SK-N-SH (cell line): Measurements from ENCODE around the gene MRPS7. TPM values are rescaled to one million over a fixed set of nuclear protein-coding genes. Genes with fewer than 3 reads are reported as not detected.

Source experiments
- CTCF ChIA-PET: fragments of 300-600, 350-600 bp; formaldehyde crosslinking; extraction: SDS; loops from one replicate; lab custom pipeline; 2021; lab: Yijun Ruan, JAX
- POLR2A ChIA-PET: fragments of 350-600 bp; sonication (Branson Sonifier 250); formaldehyde crosslinking; extraction: SDS; loops from one replicate; lab custom pipeline; 2020; ENCODE audit warnings: antibody characterized with exemption, inconsistent platforms; lab: Yijun Ruan, JAX
- DNase-seq: peaks from one replicate; pipeline ENCODE4 v3.0.0; 2012
- H2AFZ ChIP-seq: fragments of 200-600 bp; sonication (generic); 2 replicates; pipeline ENCODE4 v1.8.1; 2016; ENCODE audit warnings: antibody characterized with exemption, mild to moderate bottlenecking, low read depth
- H3F3A ChIP-seq: fragments of 200-600 bp; sonication (generic); replicated peaks from 2 replicates; pipeline ENCODE3; 2016; ENCODE audit warnings: antibody characterized with exemption, mild to moderate bottlenecking; ENCODE audit not compliant: insufficient read depth
- H3K27ac ChIP-seq, 2 experiments: fragments of 200-500 bp in 1 of 2; fragments of 200-600 bp in 1 of 2; sonication (Bioruptor generic) in 1 of 2; sonication (generic), shearing (Covaris generic) in 1 of 2; 2 replicates each; pipeline versions ENCODE4 v1.5.1 to v1.6.1; 2014 to 2016; ENCODE audit warnings: low read depth in 2 of 2, inconsistent platforms in 1 of 2, low read length in 1 of 2, mild to moderate bottlenecking in 1 of 2, mixed read lengths in 1 of 2
- H3K27me3 ChIP-seq: fragments of 200-600 bp; sonication (generic), shearing (Covaris generic); 2 replicates; pipeline ENCODE4 v1.6.1; 2016; ENCODE audit warnings: mixed run types; ENCODE audit not compliant: insufficient read depth
- H3K36me3 ChIP-seq, 2 experiments: fragments of 200-500 bp in 1 of 2; fragments of 200-600 bp in 1 of 2; sonication (Bioruptor generic) in 1 of 2; sonication (generic) in 1 of 2; replicated peaks in 1 of 2; 2 replicates each; pipeline versions ENCODE3 to v1.5.1; 2014 to 2016; ENCODE audit warnings: low read length in 1 of 2, mild to moderate bottlenecking in 1 of 2; ENCODE audit not compliant: insufficient read depth in 2 of 2, control insufficient read depth in 1 of 2
- H3K4me1 ChIP-seq, 2 experiments: fragments of 200-500 bp in 1 of 2; fragments of 200-600 bp in 1 of 2; sonication (Bioruptor generic) in 1 of 2; sonication (generic), shearing (Covaris generic) in 1 of 2; 2 replicates each; pipeline versions ENCODE4 v1.5.1 to v1.6.1; 2014 to 2016; ENCODE audit warnings: low read depth in 1 of 2, low read length in 1 of 2, mixed run types in 1 of 2; ENCODE audit not compliant: insufficient read depth in 2 of 2, control insufficient read depth in 1 of 2
- H3K4me2 ChIP-seq: fragments of 200-600 bp; sonication (generic), shearing (Covaris generic); 2 replicates; pipeline ENCODE4 v1.6.1; 2017; ENCODE audit warnings: mixed run types
- H3K4me3 ChIP-seq, 2 experiments: fragments of 200-500 bp in 1 of 2; fragments of 200-600 bp in 1 of 2; sonication (Bioruptor generic) in 1 of 2; sonication (generic), shearing (Covaris generic) in 1 of 2; 2 replicates each; pipeline versions ENCODE4 v1.5.1 to v1.8.1; 2014 to 2016; ENCODE audit warnings: low read depth in 2 of 2, inconsistent platforms in 1 of 2, low read length in 1 of 2, mild to moderate bottlenecking in 1 of 2, mixed read lengths in 1 of 2, moderate library complexity in 1 of 2
- H3K79me2 ChIP-seq: fragments of 200-600 bp; sonication (generic); 2 replicates; pipeline ENCODE4 v1.8.1; 2017; ENCODE audit warnings: mild to moderate bottlenecking; ENCODE audit not compliant: insufficient read depth
- H3K9ac ChIP-seq: fragments of 200-600 bp; sonication (generic); 2 replicates; pipeline ENCODE4 v1.6.1; 2017; ENCODE audit warnings: mixed run types
- H3K9me2 ChIP-seq: fragments of 200-600 bp; sonication (generic); 2 replicates; pipeline ENCODE4 v1.6.1; 2017; ENCODE audit warnings: mixed run types
- H3K9me3 ChIP-seq: fragments of 200-600 bp; sonication (generic); 2 replicates; pipeline ENCODE4 v1.6.1; 2017; ENCODE audit warnings: mixed run types, mild to moderate bottlenecking, moderate library complexity
- H4K20me1 ChIP-seq: fragments of 200-600 bp; sonication (generic); 2 replicates; pipeline ENCODE4 v1.6.1; 2017; ENCODE audit warnings: mild to moderate bottlenecking, mixed run types; ENCODE audit not compliant: insufficient read depth
- CHD2 ChIP-seq: fragments of 150-350 bp; IDR thresholded peaks from 2 replicates; pipeline ENCODE4 v1.6.1; 2018; ENCODE audit warnings: low read length; ENCODE audit not compliant: partially characterized antibody
- GABPA ChIP-seq: IDR thresholded peaks from 2 replicates; pipeline ENCODE4 v1.4.0; 2012; ENCODE audit warnings: low read depth, mild to moderate bottlenecking
- GATA2 ChIP-seq: sonication (generic); formaldehyde crosslinking; IDR thresholded peaks from 2 replicates; pipeline ENCODE4 v1.5.0; 2020; ENCODE audit warnings: mild to moderate bottlenecking, missing genetic modification reagents
- MXI1 ChIP-seq: IDR thresholded peaks from 2 replicates; pipeline ENCODE4 v1.6.1; 2012; ENCODE audit warnings: mild to moderate bottlenecking, low read depth, low read length, improper control_type of control experiment
- POLR2AphosphoS5 ChIP-seq: IDR thresholded peaks from 2 replicates; pipeline ENCODE4 v1.6.1; 2012; ENCODE audit warnings: low read depth, low read length
- RAD21 ChIP-seq: IDR thresholded peaks from 2 replicates; pipeline ENCODE4 v1.6.1; 2012; ENCODE audit warnings: mild to moderate bottlenecking, low read length
- RFX5 ChIP-seq: IDR thresholded peaks from 2 replicates; pipeline ENCODE4 v1.6.1; 2012; ENCODE audit warnings: mild to moderate bottlenecking, improper control_type of control experiment, low read length
- ZBTB33 ChIP-seq: IDR thresholded peaks from 2 replicates; pipeline ENCODE4 v1.4.0; 2012; ENCODE audit warnings: low read depth, borderline replicate concordance
- WGBS: methylation state at CpG from one replicate; pipeline ENCODE4 v1.1.6; 2017; ENCODE audit warnings: low lambda C conversion rate; 5-methylcytosine and 5-hydroxymethylcytosine counted together
- polyA plus RNA-seq, 3 experiments: library from polyadenylated mRNA; depleted of rRNA; stranded (reverse); fragments of >200 nt; gene quantifications; 2 replicates each; pipeline ENCODE4 v1.2.3, GENCODE V29; 2012
- TF ChIP-seq, protein P1 (sequence below): IDR thresholded peaks from 2 replicates; pipeline ENCODE4 v1.6.1; 2012; ENCODE audit warnings: mild to moderate bottlenecking, low read depth, low read length, moderate library complexity

Gene MRPS7
- polyA plus RNA-seq, 1 of the 3 experiments (the other 2 are of a cell fraction) = 82.8 TPM

DNA sequence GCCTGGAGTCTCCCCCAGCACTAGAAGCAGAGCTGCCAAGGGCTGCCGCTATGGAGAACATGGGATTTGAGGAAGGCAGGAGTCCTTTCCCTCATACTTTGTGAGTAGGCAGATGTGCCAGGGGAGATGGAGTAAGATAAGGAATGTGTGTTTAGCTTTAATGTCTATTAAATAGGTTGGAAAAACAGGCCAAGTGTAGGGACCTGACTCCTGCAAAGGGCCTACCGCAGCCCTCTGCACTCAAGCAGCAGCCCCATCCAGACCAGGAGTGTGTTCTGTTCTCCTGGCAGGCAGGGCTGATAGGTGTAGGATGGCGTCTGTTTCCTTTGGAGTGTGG lies 11.1 kb downstream of the MRPS7 start:
- Histone ChIP-seq H3K9me2 (no peaks in the 10 kb centered on the region), H3K27me3 (no peaks in the 10 kb centered on the region), H3K9ac (no peak overlapping the region), H3F3A (peaks cover 6% of the 10 kb centered on the region), H2AFZ (no peak overlapping the region), H4K20me1 (no peaks in the 10 kb centered on the region), H3K9me3 (no peaks in the 10 kb centered on the region), H3K27ac (peak overlapping the region; percentile 5 to 97; a peak in 3 of 4 replicates), H3K79me2 (peaks cover 9% of the 10 kb centered on the region), H3K36me3 (no peaks in the 10 kb centered on the region), H3K4me2 (peak overlapping the region; percentile 100)
- no peak for DNase-seq
- WGBS = 63% methylated on average over 3 of the region's 3 CpGs
- POLR2A ChIA-PET = interaction anchor here (0.7 to 5.3 kb wide), 8 partner anchors 9 to 133 kb away, joined by 3 to 67 read pairs (median 6); partner anchors contain the start of genes GGA3, GRB2, MRPS7 and SLC25A19
- CTCF ChIA-PET = interaction anchor here (1.0 to 6.8 kb wide), 19 partner anchors 11 to 366 kb away, joined by 3 to 102 read pairs (median 4); partner anchors contain the start of genes GGA3, MRPS7 and SLC25A19
- TF ChIP-seq ZBTB33 = no peak
- TF ChIP-seq, protein P1, sequence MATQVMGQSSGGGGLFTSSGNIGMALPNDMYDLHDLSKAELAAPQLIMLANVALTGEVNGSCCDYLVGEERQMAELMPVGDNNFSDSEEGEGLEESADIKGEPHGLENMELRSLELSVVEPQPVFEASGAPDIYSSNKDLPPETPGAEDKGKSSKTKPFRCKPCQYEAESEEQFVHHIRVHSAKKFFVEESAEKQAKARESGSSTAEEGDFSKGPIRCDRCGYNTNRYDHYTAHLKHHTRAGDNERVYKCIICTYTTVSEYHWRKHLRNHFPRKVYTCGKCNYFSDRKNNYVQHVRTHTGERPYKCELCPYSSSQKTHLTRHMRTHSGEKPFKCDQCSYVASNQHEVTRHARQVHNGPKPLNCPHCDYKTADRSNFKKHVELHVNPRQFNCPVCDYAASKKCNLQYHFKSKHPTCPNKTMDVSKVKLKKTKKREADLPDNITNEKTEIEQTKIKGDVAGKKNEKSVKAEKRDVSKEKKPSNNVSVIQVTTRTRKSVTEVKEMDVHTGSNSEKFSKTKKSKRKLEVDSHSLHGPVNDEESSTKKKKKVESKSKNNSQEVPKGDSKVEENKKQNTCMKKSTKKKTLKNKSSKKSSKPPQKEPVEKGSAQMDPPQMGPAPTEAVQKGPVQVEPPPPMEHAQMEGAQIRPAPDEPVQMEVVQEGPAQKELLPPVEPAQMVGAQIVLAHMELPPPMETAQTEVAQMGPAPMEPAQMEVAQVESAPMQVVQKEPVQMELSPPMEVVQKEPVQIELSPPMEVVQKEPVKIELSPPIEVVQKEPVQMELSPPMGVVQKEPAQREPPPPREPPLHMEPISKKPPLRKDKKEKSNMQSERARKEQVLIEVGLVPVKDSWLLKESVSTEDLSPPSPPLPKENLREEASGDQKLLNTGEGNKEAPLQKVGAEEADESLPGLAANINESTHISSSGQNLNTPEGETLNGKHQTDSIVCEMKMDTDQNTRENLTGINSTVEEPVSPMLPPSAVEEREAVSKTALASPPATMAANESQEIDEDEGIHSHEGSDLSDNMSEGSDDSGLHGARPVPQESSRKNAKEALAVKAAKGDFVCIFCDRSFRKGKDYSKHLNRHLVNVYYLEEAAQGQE = no peak
- TF ChIP-seq GATA2 (CRISPR knock-in tag) = peak; percentile 86
- TF ChIP-seq RFX5 = no peak
- TF ChIP-seq CHD2 = peak; percentile 15
- TF ChIP-seq MXI1 = peak; percentile 74; the same call in 1 of the 2 replicates
- no peak for TF ChIP-seq RAD21
- no peak for TF ChIP-seq POLR2AphosphoS5
- TF ChIP-seq GABPA = no peak
- TF ChIP-seq, all 33 proteins: peak for 3
- Histone ChIP-seq H3K4me1 (peaks cover 24 to 44% of the 10 kb centered on the region in 2 experiments; a peak in 3 of 4 replicates), H3K4me3 (no peak overlapping the region; a peak in 1 of 4 replicates)
